Esophagus muscularis mucosa (tissue), 4 donors: ENCODE data around the gene SLC26A1. TPM values are rescaled to one million over a fixed set of nuclear protein-coding genes. Genes with fewer than 3 reads are reported as not detected.

ENCODE experiments used
- DNase-seq: peaks from one replicate; pipeline ENCODE4 v3.0.0-alpha.2; 2017; ENCODE audit errors: extremely low spot score
- H3K27ac ChIP-seq, 4 donors: fragments of 200-600 bp; sonication (generic); replicated peaks in 1 of 4; 1 replicate in 3 of 4; 2 replicates in 1 of 4; pipeline ENCODE4 v1.5.1; 2016 to 2019; ENCODE audit warnings: mild to moderate bottlenecking in 1 of 4
- H3K27me3 ChIP-seq, 4 donors: fragments of 200-600 bp; sonication (generic); one replicate each; pipeline versions ENCODE4 v1.5.1 to v1.6.0; 2016 to 2019
- H3K36me3 ChIP-seq, 4 donors: fragments of 200-600 bp; sonication (generic); one replicate each; pipeline ENCODE4 v1.5.1; 2016 to 2019
- H3K4me1 ChIP-seq, 4 donors: fragments of 200-600 bp; sonication (generic); one replicate each; pipeline ENCODE4 v1.5.1; 2016 to 2019
- H3K4me3 ChIP-seq, 4 donors: fragments of 200-600 bp; sonication (generic); 1 replicate in 2 of 4; 2 replicates in 2 of 4; pipeline ENCODE4 v1.5.1; 2016 to 2019; ENCODE audit warnings: mild to moderate bottlenecking in 4 of 4, moderate library complexity in 1 of 4
- H3K9me3 ChIP-seq, 4 donors: fragments of 200-600 bp; sonication (generic); 1 replicate in 3 of 4; 2 replicates in 1 of 4; pipeline ENCODE4 v1.5.1; 2016 to 2019
- EP300 ChIP-seq: sonication (generic); formaldehyde crosslinking; IDR thresholded peaks from one replicate; pipeline ENCODE4 v1.6.1; 2017; ENCODE audit warnings: antibody characterized with exemption
- POLR2A ChIP-seq: fragments of 450-650 bp; IDR thresholded peaks from one replicate; pipeline ENCODE4 v1.6.1; 2017; ENCODE audit warnings: antibody characterized with exemption, moderate library complexity, mild to moderate bottlenecking, low read depth
- POLR2AphosphoS5 ChIP-seq, 2 donors: sonication (generic); formaldehyde crosslinking; IDR thresholded peaks; one replicate each; pipeline ENCODE4 v1.6.1; 2017; ENCODE audit warnings: antibody characterized with exemption in 2 of 2
- WGBS: methylation state at CpG from one replicate; pipeline ENCODE4 v1.1.5; 2018; 5-methylcytosine and 5-hydroxymethylcytosine counted together
- intact Hi-C: fragments of 100-400 bp; cut with DNase I; formaldehyde crosslinking; loops from one replicate; pipeline ENCODE4 v1.15.1; 2023
- total RNA-seq, 4 donors: library from RNA; depleted of rRNA; stranded (reverse); fragments of >200 nt; gene quantifications; one replicate each; pipeline versions ENCODE4 v1.1.0 to v1.2.1, GENCODE V29; 2016
- TF ChIP-seq, protein P1 (sequence below), 3 experiments: fragments of 200-600 bp in 2 of 3; fragments of 450-650 bp in 1 of 3; sonication (generic) in 2 of 3; IDR thresholded peaks; one replicate each; pipeline ENCODE4 v1.5.1; 2017 to 2019; ENCODE audit warnings: antibody characterized with exemption in 3 of 3, mild to moderate bottlenecking in 2 of 3, moderate library complexity in 1 of 3

SLC26A1 gene
- total RNA-seq, 4 donors from 2014 or later: 0.06 TPM; not detected in 3

DNA sequence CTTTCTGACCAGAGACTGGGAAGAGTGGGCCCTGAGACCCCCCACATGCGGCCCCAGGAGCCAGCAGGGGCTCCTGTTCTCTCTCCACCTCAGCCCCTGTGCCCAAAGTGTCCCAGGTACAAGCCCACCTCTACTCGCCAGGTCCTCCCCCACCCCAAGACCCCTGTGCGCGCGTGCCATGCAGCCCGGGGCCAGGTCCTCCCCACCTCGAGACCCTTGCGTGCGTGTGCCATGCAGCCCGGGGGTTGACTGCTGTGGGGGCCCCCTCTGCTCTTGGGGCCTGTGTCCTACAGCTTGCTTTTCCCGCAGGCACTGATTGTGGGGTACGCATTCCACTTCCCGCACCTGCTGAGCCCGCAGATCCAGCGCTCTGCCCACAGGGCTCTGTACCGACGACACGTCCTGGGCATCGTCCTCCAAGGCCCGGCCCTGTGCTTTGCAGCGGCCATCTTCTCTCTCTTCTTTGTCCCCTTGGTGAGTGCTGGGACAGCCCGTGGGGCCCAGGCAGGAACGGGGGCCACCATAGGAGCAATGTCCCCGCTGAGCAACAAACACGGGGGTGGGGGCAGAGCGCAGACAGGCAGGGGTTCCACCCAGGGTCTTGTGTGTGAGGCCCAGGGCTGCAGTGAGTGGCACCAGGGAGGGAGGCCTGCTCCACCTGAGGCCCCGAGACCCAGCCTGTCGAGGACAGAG lies 40.2 kb downstream of the SLC26A1 start:
- intact Hi-C loops: no loop called here
- peaks cover 4 to 67% (median 59%) of the 10 kb centered on the region in 4 donors for H3K36me3 ChIP-seq
- no peaks in the 10 kb centered on the region for H3K27me3 ChIP-seq
- H3K9me3 ChIP-seq: no peaks in the 10 kb centered on the region
- H3K4me3 ChIP-seq: no peak overlapping the region
- 100% methylated on average over 8 of the region's 28 CpGs for WGBS
- peaks cover 0 to 4% (median 0%) of the 10 kb centered on the region in 4 donors for H3K4me1 ChIP-seq
- DNase-seq: no peak
- TF ChIP-seq POLR2AphosphoS5 (IDR thresholded peaks at IDR 0.05) (no peak), EP300 (no peak), POLR2A (no peak)
- TF ChIP-seq, protein P1, sequence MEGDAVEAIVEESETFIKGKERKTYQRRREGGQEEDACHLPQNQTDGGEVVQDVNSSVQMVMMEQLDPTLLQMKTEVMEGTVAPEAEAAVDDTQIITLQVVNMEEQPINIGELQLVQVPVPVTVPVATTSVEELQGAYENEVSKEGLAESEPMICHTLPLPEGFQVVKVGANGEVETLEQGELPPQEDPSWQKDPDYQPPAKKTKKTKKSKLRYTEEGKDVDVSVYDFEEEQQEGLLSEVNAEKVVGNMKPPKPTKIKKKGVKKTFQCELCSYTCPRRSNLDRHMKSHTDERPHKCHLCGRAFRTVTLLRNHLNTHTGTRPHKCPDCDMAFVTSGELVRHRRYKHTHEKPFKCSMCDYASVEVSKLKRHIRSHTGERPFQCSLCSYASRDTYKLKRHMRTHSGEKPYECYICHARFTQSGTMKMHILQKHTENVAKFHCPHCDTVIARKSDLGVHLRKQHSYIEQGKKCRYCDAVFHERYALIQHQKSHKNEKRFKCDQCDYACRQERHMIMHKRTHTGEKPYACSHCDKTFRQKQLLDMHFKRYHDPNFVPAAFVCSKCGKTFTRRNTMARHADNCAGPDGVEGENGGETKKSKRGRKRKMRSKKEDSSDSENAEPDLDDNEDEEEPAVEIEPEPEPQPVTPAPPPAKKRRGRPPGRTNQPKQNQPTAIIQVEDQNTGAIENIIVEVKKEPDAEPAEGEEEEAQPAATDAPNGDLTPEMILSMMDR (IDR thresholded peaks at IDR 0.05): no peak
- H3K27ac ChIP-seq: no peak overlapping the region

DNA sequence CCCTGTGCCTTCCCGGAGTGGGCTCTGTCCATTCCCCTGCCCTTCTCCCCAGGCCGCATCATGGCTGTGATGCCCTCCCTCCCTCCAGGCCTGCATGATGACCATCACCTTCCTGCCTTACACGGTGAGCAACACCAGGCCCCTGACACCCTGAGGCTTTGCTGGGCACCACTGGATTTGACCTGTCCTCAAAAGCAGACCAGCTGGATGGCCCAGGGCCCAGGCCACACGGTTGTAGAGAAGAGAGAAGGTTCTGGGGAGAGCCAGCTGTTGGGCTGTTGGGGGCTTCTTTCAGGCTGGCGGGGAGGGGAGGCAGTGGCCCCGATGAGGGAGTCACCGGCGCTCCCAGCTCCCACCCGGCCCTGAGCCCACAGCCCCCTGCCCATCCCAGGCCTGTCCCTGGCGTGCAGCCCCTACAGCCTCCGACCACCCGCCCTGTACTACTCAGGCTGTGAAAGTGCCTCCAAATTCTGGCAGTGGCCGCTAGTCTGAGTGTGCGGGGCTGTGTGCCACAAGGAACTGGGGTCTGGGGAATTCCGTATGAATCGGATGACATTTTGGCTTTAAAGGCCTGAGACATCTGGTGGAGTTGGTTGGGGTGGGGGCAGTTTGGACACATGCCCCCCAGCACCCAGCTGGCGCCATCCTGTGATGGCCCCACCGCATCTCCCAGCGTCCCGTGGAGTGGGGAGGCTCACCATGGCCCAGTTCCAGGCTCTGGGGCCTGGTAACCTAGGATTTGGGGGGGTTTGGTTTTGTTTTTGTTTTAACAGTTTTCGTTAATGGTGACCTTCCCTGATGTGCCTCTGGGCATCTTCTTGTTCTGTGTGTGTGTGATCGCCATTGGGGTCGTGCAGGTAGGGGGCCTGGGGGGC lies 41.4 kb downstream of the SLC26A1 start:
- intact Hi-C loops: no loop called here
- H3K9me3 ChIP-seq: no peaks in the 10 kb centered on the region
- no peaks in the 10 kb centered on the region for H3K27me3 ChIP-seq
- TF ChIP-seq, protein P1 (IDR thresholded peaks at IDR 0.05): no peak
- TF ChIP-seq POLR2AphosphoS5 (IDR thresholded peaks at IDR 0.05) (no peak), POLR2A (no peak), EP300 (no peak)
- no peak overlapping the region for H3K27ac ChIP-seq
- H3K4me1 ChIP-seq: peaks cover 2 to 7% (median 5%) of the 10 kb centered on the region in 4 donors
- no peak for DNase-seq
- H3K4me3 ChIP-seq: no peak overlapping the region
- H3K36me3 ChIP-seq: peaks cover 4 to 55% (median 50%) of the 10 kb centered on the region in 4 donors
- 87% methylated on average over 13 of the region's 23 CpGs for WGBS

DNA sequence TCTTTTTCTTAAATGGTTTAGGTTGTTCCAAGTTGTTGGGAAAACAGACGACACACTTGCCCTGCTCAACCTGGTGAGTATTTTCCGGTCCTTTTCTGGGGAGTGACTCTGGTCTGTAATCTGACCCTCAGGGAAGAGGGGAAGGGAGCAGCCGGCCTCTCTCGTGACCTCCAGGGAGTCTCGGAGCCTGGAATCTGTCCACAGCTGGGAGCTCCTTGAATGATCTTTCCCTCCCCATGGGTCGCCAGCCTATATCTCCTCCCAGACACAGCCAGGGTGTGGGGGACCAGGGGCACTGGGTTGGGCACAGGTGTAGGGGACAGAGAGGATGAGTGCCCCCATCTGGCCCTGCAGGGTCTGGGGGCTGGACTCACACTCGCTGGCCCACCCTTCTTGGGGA lies 42.0 kb downstream of the SLC26A1 start:
- Histone ChIP-seq H3K4me1 (peaks cover 5 to 14% (median 8%) of the 10 kb centered on the region in 4 donors), H3K36me3 (peaks cover 4 to 50% (median 44%) of the 10 kb centered on the region in 4 donors), H3K4me3 (no peak overlapping the region), H3K27ac (no peak overlapping the region), H3K27me3 (no peaks in the 10 kb centered on the region), H3K9me3 (no peaks in the 10 kb centered on the region)
- 86% methylated on average over 7 of the region's 7 CpGs for WGBS
- no peak for DNase-seq
- TF ChIP-seq, protein P1 (IDR thresholded peaks at IDR 0.05): no peak
- TF ChIP-seq POLR2A: no peak
- TF ChIP-seq POLR2AphosphoS5 (IDR thresholded peaks at IDR 0.05): no peak
- no peak for TF ChIP-seq EP300
- intact Hi-C loops: no loop called here

- WGBS: 87% methylated on average over 24 of the region's 30 CpGs
- DNase-seq: no peak
- H3K4me3 ChIP-seq: no peak overlapping the region
- intact Hi-C loops: no loop called here
- H3K27me3 ChIP-seq: no peaks in the 10 kb centered on the region
- peaks cover 5 to 17% (median 8%) of the 10 kb centered on the region in 4 donors for H3K4me1 ChIP-seq
- H3K36me3 ChIP-seq: peaks cover 4 to 42% (median 36%) of the 10 kb centered on the region in 4 donors
- H3K9me3 ChIP-seq: no peaks in the 10 kb centered on the region
- H3K27ac ChIP-seq: no peak overlapping the region
- TF ChIP-seq POLR2AphosphoS5 (IDR thresholded peaks at IDR 0.05) (no peak), EP300 (no peak), POLR2A (no peak)
- TF ChIP-seq, protein P1 (IDR thresholded peaks at IDR 0.05): no peak
Observed at GRCh38 chr4:950136-951020, 42.8 kb downstream of the SLC26A1 start.
